Measurements from ENCODE around the gene SLC6A12. TPM values are rescaled to one million over a fixed set of nuclear protein-coding genes. Genes with fewer than 3 reads are reported as not detected.

The SLC6A12 gene
- total RNA-seq, 1 experiment from 2014 or later = not detected

- H3K36me3 ChIP-seq = no peaks in the 10 kb centered on the region
- no peak overlapping the region for H3K27ac ChIP-seq
- H3K4me3 ChIP-seq = no peak overlapping the region
- H3K9me3 ChIP-seq (replicated peaks) = peaks cover 5% of the 10 kb centered on the region
- H3K4me1 ChIP-seq (replicated peaks) = no peaks in the 10 kb centered on the region
- H3K27me3 ChIP-seq (replicated peaks) = peaks cover 62% of the 10 kb centered on the region
- DNase-seq (ENCODE audit: low read depth in 1 of 2, low spot score in 2 of 2) = peak in 1 of 2 experiments; percentile 34
Measured at GRCh38 chr12:229441-230191, 15.7 kb upstream of the SLC6A12 start.

GRCh38 chr12:228846-229200 lies 14.9 kb upstream of the SLC6A12 start:
- Histone ChIP-seq H3K36me3 (no peaks in the 10 kb centered on the region), H3K4me1 (replicated peaks) (no peaks in the 10 kb centered on the region), H3K27ac (no peak overlapping the region), H3K4me3 (no peak overlapping the region), H3K27me3 (replicated peaks) (peaks cover 62% of the 10 kb centered on the region), H3K9me3 (replicated peaks) (peaks cover 1% of the 10 kb centered on the region; the same call in 1 of the 2 replicates)
- DNase-seq (ENCODE audit: low read depth in 1 of 2, low spot score in 2 of 2) = no peak

DNA sequence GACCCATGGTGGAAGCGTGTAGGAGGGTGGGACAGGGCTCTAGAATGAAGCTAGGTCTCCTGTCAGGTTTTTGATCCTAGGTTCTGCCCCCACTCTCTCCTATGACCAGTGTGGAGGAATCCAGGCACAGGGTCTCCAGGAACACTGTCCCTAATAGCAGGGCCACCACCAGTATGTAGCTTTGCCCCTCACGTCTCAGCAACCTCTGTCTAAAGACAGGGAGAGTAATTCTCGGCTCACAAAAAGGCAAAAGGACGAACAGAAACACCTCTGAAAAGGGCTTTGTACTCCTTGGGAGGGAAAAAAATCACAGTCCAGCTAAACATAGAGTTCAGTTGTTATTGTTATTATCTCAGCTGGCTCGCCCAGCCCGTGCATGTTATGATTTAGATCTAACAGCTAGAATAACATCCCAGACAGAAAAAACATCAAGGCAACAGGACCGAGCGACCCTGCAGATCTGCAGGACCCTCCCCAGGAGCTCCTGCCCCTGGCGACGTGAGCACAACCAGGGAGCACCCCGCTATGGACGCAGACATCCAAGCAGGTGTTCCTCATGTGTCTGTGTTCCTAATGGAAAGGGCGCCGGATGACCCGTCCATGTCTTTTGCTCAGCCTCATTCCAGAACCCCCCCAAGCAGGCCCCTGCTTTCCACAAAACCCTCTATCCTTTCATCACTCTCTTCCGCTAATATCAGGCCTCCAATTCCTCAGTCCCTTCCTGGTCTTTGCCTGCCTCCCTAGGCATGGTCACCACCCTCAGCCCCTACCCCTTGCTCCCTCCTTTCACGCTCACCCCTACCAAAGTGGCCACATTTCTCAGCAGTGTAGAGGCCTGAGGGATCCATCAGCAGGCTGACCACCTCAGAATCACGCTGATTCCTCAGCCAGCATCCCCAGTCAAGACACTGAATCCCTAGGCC lies 14.2 kb upstream of the SLC6A12 start:
- Histone ChIP-seq H3K4me3 (no peak overlapping the region), H3K27ac (no peak overlapping the region), H3K36me3 (no peaks in the 10 kb centered on the region), H3K9me3 (replicated peaks) (no peaks in the 10 kb centered on the region), H3K27me3 (replicated peaks) (peaks cover 62% of the 10 kb centered on the region), H3K4me1 (replicated peaks) (no peaks in the 10 kb centered on the region)
- peak in 1 of 2 experiments; percentile 31 for DNase-seq (ENCODE audit: low read depth in 1 of 2, low spot score in 2 of 2)

DNA sequence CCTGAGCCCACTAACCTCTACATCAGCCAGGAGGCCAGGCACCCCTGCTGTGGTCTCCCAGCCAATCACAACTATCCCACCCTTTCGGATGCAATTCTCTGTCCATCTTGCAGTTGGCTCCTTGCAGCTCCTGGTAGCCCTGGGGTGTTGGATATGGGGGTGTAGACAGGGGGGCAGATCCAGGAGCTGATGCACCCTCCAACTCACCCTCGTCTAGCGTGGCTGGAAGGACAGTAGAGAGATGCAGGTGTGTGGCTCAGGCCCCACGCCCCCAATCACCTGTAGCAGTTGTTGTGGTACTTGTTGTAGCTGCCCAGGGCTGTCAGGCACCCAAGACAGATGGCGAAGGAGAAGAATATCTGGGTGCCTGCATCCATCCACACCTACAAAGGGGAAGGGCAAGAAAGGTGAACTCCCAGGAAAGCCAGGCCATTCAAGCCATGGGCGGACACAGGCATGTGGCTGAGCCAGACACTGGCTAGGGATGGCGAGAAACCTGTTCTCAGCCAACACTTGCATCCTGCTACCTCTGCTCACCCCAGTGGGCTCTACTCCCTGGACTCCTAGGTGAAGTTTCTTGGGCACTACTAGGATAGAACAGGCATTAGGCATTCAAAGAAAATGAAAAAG lies 13.4 kb upstream of the SLC6A12 start:
- no peaks in the 10 kb centered on the region for H3K9me3 ChIP-seq (replicated peaks)
- H3K27ac ChIP-seq = no peak overlapping the region
- no peak for DNase-seq (ENCODE audit: low read depth in 1 of 2, low spot score in 2 of 2)
- H3K36me3 ChIP-seq = no peaks in the 10 kb centered on the region
- H3K4me1 ChIP-seq (replicated peaks) = no peaks in the 10 kb centered on the region
- no peak overlapping the region for H3K4me3 ChIP-seq
- H3K27me3 ChIP-seq (replicated peaks) = peaks cover 61% of the 10 kb centered on the region

- peak in 1 of 2 experiments; percentile 28 for DNase-seq (ENCODE audit: low read depth in 1 of 2, low spot score in 2 of 2)
- Histone ChIP-seq H3K4me3 (no peak overlapping the region), H3K9me3 (replicated peaks) (no peaks in the 10 kb centered on the region), H3K27me3 (replicated peaks) (peaks cover 53% of the 10 kb centered on the region), H3K36me3 (no peaks in the 10 kb centered on the region), H3K27ac (no peak overlapping the region), H3K4me1 (replicated peaks) (no peaks in the 10 kb centered on the region)
Measured at GRCh38 chr12:226401-226800, 12.4 kb upstream of the SLC6A12 start.

DNA sequence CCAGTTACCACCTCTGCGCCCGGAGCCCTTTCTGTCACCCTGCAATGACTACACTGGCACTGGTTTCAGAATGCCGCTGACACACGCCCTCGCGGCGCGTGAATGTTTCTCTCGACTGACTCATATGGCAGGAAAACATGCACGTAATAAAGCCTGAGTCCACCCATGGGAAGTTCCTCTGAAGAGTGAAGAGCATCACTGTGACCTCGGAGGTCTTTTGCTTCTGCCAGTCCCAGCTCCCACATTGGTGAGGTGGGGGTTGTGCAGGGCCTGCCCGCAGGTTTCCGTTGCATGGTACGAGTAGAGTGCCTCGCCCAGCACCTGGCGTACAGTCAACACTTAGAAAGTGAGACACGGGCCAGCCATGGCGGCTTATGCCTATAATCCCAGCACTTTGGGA lies 11.1 kb upstream of the SLC6A12 start:
- H3K4me3 ChIP-seq = no peak overlapping the region
- no peak overlapping the region for H3K27ac ChIP-seq
- peaks cover 39% of the 10 kb centered on the region for H3K27me3 ChIP-seq (replicated peaks)
- H3K36me3 ChIP-seq = no peaks in the 10 kb centered on the region
- H3K9me3 ChIP-seq (replicated peaks) = no peaks in the 10 kb centered on the region
- DNase-seq (ENCODE audit: low read depth in 1 of 2, low spot score in 2 of 2) = peak in 1 of 2 experiments; percentile 33
- no peaks in the 10 kb centered on the region for H3K4me1 ChIP-seq (replicated peaks)

DNA sequence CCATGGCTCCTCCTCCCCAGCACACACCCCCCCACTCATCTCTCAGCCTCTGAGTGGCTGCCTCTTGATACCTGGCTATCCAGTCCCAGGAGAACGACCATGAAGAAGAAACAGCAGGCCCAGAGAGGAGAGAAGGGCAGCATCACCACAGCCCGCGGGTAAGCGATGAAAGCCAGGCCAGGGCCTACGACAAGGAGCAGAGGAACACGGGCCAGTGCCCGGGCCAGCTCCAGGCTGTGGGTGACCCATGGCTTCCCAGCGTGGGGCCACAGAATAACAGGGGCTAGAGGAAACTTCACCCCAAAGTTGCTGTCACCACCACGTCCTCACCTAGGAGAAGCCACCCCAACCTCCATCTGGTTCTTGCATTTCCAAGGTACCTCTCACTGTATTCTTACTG lies 10.4 kb upstream of the SLC6A12 start:
- H3K4me1 ChIP-seq (replicated peaks) = no peaks in the 10 kb centered on the region
- no peak overlapping the region for H3K4me3 ChIP-seq
- no peak overlapping the region for H3K27ac ChIP-seq
- 0 out of 2 replicates have a peak, but pooled peaks cover 3% of the 10 kb centered on the region for H3K9me3 ChIP-seq (replicated peaks)
- DNase-seq (ENCODE audit: low read depth in 1 of 2, low spot score in 2 of 2) = no peak
- no peaks in the 10 kb centered on the region for H3K36me3 ChIP-seq
- H3K27me3 ChIP-seq (replicated peaks) = peaks cover 34% of the 10 kb centered on the region

GRCh38 chr12:223841-224240 lies 9.9 kb upstream of the SLC6A12 start:
- H3K27me3 ChIP-seq (replicated peaks) = peaks cover 29% of the 10 kb centered on the region
- no peak for DNase-seq (ENCODE audit: low read depth in 1 of 2, low spot score in 2 of 2)
- H3K4me3 ChIP-seq = no peak overlapping the region
- H3K27ac ChIP-seq = no peak overlapping the region
- no peaks in the 10 kb centered on the region for H3K36me3 ChIP-seq
- H3K9me3 ChIP-seq (replicated peaks) = 0 out of 2 replicates have a peak, but pooled peaks cover 3% of the 10 kb centered on the region
- H3K4me1 ChIP-seq (replicated peaks) = no peaks in the 10 kb centered on the region

DNA sequence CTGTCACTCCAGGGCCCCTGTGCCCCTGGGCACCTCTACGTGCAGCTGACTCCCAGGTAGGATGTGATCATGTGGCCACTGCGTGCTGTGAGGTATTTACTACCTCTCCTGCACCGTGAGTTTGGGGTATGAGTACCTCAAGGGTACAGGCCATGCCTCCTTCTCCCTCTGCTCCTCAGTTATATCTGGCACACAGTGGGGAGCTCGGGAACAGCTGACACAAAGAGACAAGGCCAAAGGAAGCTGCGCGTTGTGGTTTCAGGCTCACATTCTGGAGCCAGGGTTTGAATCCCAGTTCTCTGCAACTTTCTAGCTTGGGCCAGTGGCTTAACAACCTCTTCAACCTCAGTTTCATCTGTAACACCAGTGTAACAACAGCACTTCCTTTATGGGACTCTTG lies 7.8 kb upstream of the SLC6A12 start:
- Histone ChIP-seq H3K27ac (no peak overlapping the region), H3K9me3 (replicated peaks) (0 out of 2 replicates have a peak, but pooled peaks cover 3% of the 10 kb centered on the region), H3K27me3 (replicated peaks) (peaks cover 9% of the 10 kb centered on the region)

GRCh38 chr12:220946-221550 lies 7.1 kb upstream of the SLC6A12 start:
- no peak for DNase-seq (ENCODE audit: low read depth in 1 of 2, low spot score in 2 of 2)
- Histone ChIP-seq H3K9me3 (replicated peaks) (0 out of 2 replicates have a peak, but pooled peaks cover 3% of the 10 kb centered on the region), H3K4me1 (replicated peaks) (no peaks in the 10 kb centered on the region), H3K36me3 (no peaks in the 10 kb centered on the region), H3K27me3 (replicated peaks) (peaks cover 5% of the 10 kb centered on the region), H3K4me3 (no peak overlapping the region), H3K27ac (no peak overlapping the region)

More for the DNA sequence above, 7.8 kb upstream of the SLC6A12 start:
- Histone ChIP-seq H3K4me3 (no peak overlapping the region), H3K36me3 (no peaks in the 10 kb centered on the region), H3K4me1 (replicated peaks) (no peaks in the 10 kb centered on the region)
- DNase-seq (ENCODE audit: low read depth in 1 of 2, low spot score in 2 of 2) = no peak

DNA sequence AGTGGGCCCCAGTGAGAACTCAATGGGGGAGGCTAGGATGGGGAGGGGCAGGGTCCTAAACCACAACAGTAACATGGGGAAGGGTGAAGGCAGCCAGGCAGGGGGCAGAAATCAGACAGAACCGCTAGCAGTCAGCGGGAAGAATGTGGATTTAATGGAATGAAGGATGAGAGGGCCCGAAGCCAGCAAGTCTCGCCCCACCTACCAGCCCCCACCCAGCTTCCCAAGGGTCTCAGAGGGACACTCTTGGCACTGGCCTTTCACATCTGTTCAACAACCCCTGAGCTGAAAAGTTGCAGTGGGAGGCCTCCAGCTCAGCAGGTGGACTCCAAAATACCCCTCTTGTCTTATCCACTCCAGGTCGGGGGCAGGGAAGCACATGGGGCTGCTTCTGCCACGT lies 6.5 kb upstream of the SLC6A12 start:
- Histone ChIP-seq H3K36me3 (no peaks in the 10 kb centered on the region), H3K4me1 (replicated peaks) (no peaks in the 10 kb centered on the region), H3K4me3 (no peak overlapping the region)

GRCh38 chr12:219891-220352 lies 6.0 kb upstream of the SLC6A12 start:
- H3K4me3 ChIP-seq = no peak overlapping the region
- H3K36me3 ChIP-seq = no peaks in the 10 kb centered on the region
- no peaks in the 10 kb centered on the region for H3K4me1 ChIP-seq (replicated peaks)
- DNase-seq (ENCODE audit: low read depth in 1 of 2, low spot score in 2 of 2) = peak; percentile 50 to 77
- H3K27ac ChIP-seq = no peak overlapping the region
- H3K27me3 ChIP-seq (replicated peaks) = peaks cover 8% of the 10 kb centered on the region; the same call in 1 of the 2 replicates
- H3K9me3 ChIP-seq (replicated peaks) = 0 out of 2 replicates have a peak, but pooled peaks cover 3% of the 10 kb centered on the region

More for the DNA sequence above, 6.5 kb upstream of the SLC6A12 start:
- 0 out of 2 replicates have a peak, but pooled peaks cover 3% of the 10 kb centered on the region for H3K9me3 ChIP-seq (replicated peaks)
- no peak overlapping the region for H3K27ac ChIP-seq
- DNase-seq (ENCODE audit: low read depth in 1 of 2, low spot score in 2 of 2) = no peak
- H3K27me3 ChIP-seq (replicated peaks) = peaks cover 5% of the 10 kb centered on the region
